CD4-positive, CD25-positive, alpha-beta regulatory T cell (primary cell): ENCODE results near the gene TMEM120A. TPM values are rescaled to one million over a fixed set of nuclear protein-coding genes. Genes with fewer than 3 reads are reported as not detected.

Source experiments
- polyA plus RNA-seq, 4 donors: library from polyadenylated mRNA; unstranded; fragments of 300-500 nt; fragmentation: Illumina TruSeq; gene quantifications; one replicate each; pipeline ENCODE4 v1.2.3, GENCODE V29; 2021
- total RNA-seq: library from RNA; stranded (reverse); gene quantifications from one replicate; pipeline ENCODE4 v1.2.3, GENCODE V29; 2022

Gene TMEM120A
- total and polyA plus RNA-seq, 5 donors from 2014 or later = 41.9 to 66.5 (median 61.7) TPM

Other genes starting within 250 kb of the TMEM120A start
- gene CCL26, start 222.4 kb downstream of the TMEM120A start, total RNA-seq = not detected
- not detected for gene CCL26, start 222.4 kb downstream of the TMEM120A start, polyA plus RNA-seq
- gene CCL24, start 180.8 kb downstream of the TMEM120A start, total RNA-seq = not detected
- gene CCL24, start 180.8 kb downstream of the TMEM120A start, polyA plus RNA-seq = not detected
- gene RHBDD2, start 115.6 kb downstream of the TMEM120A start, total RNA-seq = 194 TPM
- gene RHBDD2, start 115.6 kb downstream of the TMEM120A start, polyA plus RNA-seq = 100 to 1,000 TPM; 118 to 146 (median 121) TPM
- gene POR, start 79.4 kb downstream of the TMEM120A start, total RNA-seq = 68.0 TPM
- 10 to 100 TPM; 51.3 to 64.3 (median 59.7) TPM for gene POR, start 79.4 kb downstream of the TMEM120A start, polyA plus RNA-seq
- gene STYXL1, start 53.4 kb upstream of the TMEM120A start, total RNA-seq = 16.8 TPM
- 10 to 100 TPM; 61.9 to 80.8 (median 64.6) TPM for gene STYXL1, start 53.4 kb upstream of the TMEM120A start, polyA plus RNA-seq
- 70.6 TPM for gene MDH2, start 53.5 kb upstream of the TMEM120A start, total RNA-seq
- gene MDH2, start 53.5 kb upstream of the TMEM120A start, polyA plus RNA-seq = 100 to 1,000 TPM; 151 to 237 (median 178) TPM
- gene SRRM3, start 207.3 kb upstream of the TMEM120A start, total RNA-seq = not detected
- gene SRRM3, start 207.3 kb upstream of the TMEM120A start, polyA plus RNA-seq = not detected